HG02870 (cell line): ENCODE data around the gene TMEM95.
"Not testable (repeated sequence)": the region's sequence is repeated elsewhere in the genome, so short reads cannot be mapped to it uniquely, and the experiment has no call there.

ENCODE experiments used
- ATAC-seq: cut with Tn5 transposase; IDR thresholded peaks from one replicate; pipeline ENCODE4 v1.9.1; 2021; ENCODE audit warnings: mild to moderate bottlenecking, moderate library complexity; ENCODE audit not compliant: unreplicated experiment

Gene TMEM95

DNA sequence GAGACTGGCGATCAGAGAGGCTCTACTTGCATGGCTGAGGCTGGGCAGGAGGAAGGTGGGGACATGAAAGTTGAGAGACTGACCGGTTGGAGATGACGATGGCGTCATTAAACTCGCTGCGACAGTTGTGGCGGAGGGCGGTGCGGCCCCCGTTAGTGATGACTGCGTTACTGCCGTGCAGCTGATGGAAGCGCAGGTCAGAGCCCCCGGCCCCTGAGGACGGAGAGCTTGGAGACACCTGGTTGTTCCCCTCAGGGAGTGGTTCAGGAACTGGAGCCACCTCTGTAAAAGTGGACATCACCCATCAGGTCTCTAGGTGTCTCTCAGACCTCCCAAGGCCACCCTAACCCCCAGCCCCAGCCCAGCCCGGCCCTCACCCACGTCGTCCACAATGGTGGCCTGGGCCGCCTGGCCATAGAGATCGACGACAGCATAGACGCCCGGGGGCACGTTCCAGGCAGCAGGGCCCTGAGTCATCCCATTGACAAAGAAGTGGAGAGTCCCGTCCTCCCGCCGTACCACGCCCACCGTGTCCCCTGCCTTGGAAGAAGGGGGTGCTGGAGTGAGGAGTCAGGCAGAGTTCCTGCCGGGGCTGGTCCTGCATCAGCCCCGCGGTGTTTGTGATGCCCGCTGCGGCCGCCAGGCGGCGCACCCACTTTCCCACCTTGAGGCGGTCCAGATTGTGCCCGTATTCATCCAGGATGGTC lies 31.1 kb upstream of the TMEM95 start:
- no peak for ATAC-seq

DNA sequence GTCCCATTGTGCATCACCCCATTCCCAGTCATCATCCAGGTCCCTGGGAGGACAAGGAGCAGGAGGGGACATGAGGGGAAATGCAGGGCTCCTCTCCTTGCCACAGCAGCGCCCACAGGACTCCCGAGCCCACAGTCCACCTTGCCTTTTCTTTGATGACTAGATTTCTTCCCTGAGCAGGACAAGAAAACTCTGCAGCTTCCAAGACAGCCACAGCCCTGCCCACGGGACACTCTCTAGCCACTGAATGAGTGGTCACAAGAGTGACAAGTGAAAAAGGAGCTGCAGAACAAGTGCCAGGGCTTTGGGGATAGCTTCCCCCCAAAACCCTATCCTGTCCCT lies 30.5 kb upstream of the TMEM95 start:
- no peak for ATAC-seq

DNA sequence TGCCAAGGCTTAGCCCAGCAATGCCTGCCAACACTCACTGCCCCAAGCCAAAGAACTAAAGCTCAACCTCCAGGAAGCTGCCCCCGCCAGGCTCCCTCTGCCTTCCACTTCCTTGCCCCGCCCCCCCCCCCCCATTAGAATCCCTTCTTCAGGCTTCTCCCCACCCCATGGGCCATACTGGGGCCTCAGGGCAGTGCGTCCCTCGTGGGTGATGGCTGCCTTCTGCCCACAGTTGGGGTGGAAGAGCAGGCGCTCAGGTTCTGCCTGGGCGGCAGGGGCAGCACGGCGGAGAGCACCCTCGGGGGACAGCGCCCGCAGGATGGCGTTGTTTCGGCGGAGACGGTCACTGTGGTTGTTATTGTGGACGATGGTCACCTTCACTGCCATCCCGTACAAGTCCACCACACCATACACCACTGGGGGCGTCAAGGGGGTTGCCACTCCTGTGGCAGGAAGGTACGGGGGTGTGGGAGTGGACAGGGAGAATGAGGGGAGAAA lies 29.9 kb upstream of the TMEM95 start:
- ATAC-seq = no peak

DNA sequence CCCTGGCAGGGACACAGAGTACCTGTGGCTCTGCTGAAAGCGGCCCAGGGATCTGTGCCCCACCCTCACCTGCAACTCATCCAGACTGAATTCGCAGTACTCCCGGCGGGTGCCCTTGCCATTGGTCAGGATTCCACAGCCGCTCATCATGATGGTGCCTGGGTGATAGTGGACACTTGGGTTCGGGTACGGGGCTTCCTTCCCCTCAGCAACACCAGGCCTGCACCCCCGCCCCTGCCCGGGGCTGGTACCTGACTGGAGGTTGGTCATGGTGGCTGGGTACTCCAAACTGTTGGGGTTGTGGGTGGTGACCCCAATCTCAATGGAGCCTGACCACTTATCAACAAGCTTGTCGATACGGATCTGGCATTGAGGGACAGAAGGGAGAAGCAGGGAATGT lies 28.8 kb upstream of the TMEM95 start:
- no peak for ATAC-seq

DNA sequence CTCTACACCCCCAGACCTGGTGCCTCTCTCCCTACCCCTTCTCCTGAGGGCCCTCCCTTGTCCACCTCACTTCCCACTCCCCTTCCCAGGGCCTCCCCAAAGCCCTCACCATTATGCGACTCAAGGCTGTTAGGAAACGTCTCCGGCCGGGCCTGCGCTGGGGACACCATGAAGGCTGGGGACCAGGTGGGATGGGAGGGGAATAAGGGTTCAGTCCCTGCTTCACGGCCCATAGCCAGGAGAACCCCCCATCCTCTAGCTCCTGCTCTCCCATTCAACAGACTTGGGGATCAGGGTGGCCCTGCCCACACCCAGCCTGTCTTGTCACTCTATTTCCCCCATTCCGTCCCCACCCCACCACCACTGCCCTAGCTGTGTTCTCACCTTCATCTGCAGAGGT lies 27.9 kb upstream of the TMEM95 start:
- no peak for ATAC-seq

DNA sequence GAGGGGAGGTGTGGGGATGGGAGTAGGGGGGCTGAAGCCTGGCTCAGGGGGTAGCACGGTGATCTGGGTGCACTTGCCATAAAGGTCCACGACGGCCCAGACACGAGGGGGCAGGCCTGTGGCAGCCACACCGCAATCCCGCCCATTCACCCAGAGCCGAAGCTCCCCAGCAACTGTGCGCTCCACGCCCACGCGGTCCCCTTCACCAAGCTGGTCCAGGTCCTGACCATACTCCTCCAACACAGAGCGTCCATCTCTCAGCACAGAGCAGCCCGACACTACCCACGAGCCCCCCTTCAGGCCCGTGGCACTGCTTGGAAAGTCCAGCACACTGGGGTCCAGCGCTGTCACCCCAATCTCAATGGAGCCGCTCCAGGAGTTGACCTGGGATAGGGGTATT lies 27.5 kb upstream of the TMEM95 start:
- ATAC-seq = no peak

DNA sequence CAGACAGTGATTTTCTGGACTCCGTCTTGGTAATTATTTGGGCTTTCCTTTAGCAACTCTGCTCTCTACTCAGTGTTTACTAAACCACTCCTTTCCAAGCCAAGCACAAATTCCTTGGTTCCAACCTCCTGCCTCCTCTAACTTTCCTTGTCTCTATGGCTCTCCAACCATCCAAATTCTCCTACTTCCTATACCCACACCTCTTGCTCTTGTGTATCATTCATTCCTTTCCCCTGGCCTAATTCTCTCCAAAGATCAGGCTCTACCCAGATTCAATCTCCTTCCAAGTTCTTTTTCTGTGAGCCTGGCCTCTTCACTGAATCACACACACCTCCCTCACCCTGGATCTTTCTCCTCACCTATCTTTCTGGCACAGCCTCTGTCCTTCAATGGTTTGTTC lies 26.9 kb upstream of the TMEM95 start:
- ATAC-seq = no peak

DNA sequence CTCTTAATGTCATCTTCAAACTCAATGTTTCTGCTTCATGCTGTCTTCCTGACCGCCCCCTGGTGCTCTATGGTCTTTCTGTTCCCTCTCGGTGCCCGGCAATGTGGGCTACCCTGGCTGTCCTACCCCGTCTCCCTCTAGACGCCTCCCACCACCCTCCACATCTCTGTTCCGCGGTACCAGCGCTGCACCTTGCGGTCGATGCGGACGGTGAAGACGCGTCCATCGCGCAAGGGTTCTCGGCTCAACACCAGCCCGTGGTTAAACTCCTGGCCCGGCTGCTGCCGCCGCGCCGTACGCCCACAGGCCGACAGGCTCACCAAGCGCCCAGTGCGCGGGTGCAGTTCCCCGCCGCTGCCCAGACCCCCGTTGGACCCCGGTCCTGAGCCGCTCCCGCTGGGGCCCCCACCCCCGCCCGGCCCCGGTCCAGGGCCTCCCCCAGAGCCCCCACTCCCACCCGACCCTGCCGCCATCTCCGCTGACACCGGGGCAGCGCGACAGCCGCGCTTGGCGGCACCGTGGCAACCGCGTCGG lies 26.0 kb upstream of the TMEM95 start, which contains the start of gene NEURL4:
NEURL4 (minus strand) TSS at position 496 of the 534 bp plus-strand sequence; CDS start at position 473, 23 bp downstream.
- peak; percentile 7 for ATAC-seq

DNA sequence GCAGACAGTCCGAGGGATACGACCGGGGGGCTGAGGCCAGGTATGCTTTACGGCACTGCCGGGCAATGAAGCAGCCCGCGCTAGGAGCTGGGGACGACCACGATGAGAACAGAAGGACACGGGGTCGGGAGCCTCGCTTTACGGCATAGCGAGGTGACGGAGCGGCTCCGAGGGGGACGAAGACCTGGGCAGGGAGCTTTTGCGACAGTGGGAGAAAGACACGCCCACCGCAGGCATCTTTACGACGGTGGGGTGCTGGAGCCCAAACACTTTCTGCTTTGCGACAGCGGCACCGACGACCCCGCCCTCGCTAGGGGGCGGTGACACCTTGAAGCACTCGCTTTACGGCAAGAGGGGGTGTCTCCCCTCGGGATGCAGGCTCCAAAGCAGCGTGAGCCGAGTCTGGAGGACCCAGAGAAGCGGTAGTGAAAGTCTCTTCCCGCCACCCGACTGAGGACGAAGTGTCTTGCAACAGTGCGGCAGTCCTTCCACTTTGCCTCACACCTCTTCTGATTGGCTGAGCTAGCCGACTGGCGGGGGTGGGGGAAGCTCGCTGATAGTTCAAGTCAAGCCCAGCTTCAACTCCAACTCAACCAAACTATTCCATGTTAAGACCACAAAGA lies 25.5 kb upstream of the TMEM95 start:
- peak; percentile 62 for ATAC-seq

DNA sequence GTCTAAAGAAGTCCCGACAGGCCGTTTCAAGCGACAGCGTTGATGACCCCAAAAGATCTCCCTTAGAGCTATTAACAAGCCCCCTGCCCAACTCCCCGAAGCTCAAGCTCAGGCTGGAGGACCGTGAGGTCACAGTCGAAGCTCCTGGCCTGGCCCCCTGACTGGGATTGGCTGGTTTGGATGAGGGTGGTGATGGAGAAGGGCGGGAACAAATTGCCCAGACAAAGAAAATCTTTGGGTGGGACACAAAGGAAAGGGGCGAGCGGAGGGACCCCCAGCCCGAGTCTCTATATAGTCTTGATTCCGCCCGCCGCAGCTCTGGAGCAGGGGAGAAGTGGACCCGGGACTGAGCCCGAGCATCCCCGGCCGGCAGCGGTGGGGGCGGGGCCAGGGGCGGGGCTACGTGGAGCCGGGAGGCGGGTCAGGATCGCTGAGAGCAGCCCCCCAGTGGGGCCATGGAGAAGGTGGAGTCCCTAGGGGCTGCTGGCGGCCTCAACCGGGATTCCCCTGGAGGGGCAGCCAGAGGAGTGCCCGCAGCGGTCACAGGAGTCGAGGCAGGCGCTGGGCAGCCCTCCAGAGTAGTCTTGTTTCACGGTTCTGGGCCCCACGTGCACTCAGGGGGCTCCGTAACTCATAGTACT lies 24.8 kb upstream of the TMEM95 start:
- ATAC-seq = peak; percentile 34

DNA sequence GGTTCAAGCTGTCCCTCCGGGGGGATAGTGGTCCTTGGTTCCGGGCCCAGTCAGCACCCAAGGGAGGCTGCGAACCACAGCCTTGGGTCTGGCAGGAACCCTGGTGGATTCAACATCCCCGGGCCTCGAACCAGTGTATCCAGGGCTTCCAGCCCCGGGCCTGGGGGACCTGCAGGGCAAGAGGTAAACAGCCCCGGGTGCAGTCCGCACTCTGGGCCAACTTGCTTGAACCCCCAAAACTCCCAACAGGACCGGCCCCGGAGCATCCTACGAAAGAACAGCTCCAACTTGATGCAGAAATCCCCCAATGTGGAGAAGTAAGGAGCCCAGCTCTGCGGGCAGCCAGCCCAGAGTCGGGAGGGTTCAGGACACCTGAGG lies 24.3 kb upstream of the TMEM95 start:
- ATAC-seq = no peak

DNA sequence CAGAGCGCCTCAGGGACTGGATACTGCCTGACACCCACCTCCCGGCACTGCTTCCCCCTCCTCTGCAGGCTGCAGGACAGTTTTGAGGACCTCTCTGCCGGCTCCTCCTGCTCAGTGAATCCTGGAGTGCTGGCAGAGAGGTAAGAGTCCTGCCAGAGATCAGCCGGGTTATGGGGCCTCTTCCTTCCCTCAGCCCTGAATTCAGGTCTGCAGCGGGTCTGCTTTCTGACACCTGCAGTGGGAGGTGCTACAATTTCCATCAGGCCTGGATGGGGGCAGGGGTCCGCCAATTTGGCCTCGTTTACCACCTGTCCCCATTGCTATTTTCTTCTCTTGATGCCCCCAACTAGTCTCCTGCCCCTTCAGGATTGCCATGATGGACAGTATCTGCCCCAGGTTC lies 22.8 kb upstream of the TMEM95 start:
- no peak for ATAC-seq

DNA sequence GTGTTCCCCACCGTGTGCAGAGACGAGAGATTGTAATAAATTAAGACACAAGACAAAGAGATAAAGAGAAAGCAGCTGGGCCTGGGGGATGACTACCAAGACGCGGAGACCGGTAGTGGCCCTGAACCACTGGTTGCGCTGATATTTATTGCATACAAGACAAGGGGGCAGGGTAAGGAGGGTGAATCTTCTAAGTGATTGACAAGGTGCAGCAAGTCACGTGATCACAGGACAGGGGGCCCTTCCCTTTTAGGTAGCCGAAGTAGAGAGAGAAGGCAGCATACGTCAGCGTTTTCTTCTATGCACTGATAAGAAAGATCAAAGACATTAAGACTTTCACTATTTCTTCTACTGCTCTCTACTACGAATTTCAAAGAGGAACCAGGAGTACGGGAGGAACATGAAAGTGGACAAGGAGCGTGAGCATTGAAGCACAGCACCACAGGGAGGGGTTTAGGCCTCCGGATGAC lies 22.3 kb upstream of the TMEM95 start:
- not testable (repeated sequence) for ATAC-seq

DNA sequence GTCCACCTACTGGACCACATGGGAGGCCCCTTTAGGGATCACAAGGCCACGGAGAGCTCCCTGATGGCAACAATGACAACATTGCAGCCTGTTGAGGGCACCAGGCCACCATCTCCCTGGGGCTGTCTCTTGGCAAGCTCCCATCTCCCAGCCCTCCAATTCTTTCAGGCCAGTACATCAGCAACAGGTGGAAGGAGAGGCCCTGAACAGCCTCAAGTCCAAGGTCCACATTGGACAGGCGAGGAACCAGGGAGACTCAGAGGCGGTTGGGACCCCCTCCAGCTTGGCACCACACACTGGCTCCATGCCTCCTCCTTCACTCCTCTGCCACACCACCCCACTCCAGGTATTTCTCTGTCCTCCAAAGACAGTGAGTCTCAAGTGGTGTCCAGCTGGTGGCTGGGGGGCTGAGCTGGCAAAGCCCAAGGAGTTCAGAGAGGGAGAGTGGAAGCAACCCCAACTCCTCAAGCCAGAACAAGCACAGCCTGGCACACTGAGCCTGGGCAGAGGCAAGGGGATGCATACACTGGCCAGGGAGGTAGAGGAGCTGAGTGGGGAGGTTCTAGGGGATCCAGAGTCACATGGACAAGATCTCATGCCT lies 19.9 kb upstream of the TMEM95 start:
- ATAC-seq = no peak

DNA sequence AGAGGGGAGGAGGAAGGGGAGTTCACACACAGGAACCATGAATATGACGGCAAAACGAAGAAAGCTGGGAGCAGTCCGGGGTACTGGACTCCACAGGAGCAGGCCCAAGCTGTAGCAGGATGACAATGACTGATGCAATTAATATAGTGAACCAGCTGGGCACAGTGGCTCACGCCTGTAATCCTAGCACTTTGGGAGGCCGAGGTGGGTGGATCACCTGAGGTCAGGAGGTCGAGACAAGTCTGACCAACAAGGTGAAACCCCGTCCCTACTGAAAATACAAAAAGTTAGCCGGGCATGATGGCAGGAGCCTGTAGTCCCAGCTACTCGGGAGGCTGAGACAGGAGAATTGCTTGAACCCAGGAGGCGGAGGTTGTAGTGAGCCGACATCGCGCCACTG lies 19.2 kb upstream of the TMEM95 start:
- ATAC-seq = not testable (repeated sequence)

DNA sequence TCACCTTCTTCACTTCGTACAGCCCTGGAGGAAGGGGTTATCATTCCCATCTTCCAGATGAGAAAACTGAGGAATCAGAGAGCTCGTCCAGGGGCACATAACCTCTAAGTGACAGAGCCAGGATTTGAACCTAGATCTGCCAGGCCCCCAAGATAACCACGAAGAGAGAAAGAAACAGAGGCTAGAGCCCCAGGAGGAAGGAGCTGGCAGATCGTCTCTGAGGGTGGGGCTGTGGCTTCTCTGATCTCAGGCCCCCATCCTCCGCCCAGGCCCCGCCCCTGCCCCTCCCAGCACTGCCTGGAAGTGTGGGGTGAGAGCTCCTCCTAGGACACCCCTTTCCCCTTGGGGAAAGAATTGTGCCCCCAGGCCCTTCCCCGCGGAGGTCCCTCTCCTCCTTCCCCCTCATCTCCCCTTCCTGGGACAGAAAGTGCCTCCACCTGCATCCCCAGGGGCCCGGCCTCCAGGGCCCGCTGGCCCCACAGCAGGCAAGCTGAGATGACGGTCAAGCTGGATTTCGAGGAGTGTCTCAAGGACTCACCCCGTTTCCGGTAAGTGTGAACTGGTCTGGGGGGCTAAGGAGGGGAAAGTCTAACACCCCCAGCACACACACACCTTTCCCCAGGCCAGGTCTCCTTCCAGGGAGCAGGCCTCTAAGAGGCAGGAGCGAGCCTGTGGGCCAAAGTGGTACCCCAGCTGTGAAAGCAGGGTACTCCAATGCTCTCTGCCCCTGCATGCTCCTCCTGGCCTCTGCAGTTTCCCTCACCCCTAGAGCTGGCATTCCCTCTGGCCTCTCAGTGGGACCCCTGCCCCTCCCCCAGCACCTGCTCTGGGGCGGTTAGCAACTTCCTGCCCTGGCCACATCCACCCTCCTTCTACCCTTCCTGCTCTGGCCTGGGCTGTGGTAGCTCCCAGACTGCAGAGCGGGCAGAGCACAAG lies 18.4 kb upstream of the TMEM95 start, which contains the start of gene ACAP1:
ACAP1 (plus strand) TSS at position 290 of the 936 bp plus-strand sequence; CDS start at position 496, 206 bp downstream.
- ATAC-seq = no peak

DNA sequence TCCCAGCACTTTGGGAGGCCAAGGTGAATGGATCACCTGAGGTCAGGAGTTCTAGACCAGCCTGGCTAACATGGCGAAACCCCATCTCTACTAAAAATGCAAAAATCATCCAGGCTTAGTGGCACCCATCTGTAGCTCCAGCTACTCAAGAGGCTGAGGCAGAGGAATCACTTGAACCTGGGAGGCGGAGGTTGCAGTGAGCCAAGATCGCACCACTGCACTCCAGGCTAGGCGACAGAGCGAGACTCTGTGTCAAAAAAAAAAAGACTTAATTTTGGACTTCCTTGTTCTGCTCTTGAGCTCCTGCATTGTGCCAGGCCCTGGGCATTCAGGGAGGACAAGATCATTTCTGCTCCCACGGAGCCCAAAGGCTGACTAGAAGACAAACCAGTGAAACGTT lies 17.4 kb upstream of the TMEM95 start:
- not testable (repeated sequence) for ATAC-seq

DNA sequence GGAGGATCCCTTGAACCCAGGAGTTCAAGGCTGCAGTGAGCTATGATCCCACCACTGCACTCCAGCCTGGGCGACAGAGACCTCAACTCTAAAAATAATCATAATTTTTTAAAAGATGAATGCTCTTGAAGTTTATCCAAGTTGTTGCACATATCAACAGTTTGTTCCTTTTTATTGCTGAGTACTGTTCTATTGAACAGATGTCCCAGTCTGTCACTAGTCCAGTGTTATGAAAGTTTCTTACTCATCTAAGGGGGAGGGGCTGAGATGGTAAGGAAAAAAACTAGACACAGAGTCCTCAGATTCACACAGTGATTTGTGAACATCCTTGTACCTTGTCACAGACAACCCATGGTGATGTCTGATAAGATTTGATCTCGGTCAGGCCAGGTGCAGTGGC lies 14.8 kb upstream of the TMEM95 start:
- ATAC-seq = no peak

DNA sequence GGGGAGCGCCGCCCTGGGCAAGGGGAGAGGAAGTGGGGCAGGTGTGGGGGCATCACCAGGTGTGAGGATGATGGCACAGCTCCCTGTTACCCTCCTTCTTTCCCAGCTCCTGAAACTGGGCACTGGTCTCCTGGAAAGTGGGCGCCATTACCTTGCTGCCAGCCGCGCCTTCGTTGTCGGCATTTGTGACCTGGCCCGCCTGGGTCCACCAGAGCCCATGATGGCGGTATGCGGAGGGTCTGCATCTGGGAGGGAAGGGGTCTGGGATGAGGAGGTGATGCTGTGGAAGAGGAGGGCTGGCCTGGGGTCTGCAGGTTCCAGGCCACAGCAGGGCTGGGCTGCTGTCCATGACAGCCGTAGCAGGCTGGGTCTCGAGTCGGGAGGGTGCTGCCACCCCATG lies 13.1 kb upstream of the TMEM95 start:
- ATAC-seq = no peak

DNA sequence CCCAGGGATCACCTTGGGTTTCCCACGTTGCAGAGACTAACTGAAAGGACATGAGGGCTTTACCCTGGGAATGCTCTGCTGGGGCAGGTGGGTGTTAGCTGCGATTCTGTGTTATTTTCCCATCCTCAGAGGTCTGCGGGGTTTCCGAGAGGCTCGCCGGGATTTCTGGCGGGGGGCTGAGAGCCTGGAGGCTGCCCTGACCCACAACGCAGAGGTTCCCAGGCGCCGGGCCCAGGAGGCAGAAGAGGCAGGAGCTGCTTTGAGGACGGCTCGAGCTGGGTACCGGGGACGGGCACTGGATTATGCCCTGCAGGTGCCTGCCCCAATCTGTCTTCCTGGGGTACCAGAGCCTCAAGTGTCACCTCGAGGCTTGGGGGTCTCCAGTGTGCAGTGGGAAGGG lies 11.7 kb upstream of the TMEM95 start:
- ATAC-seq = no peak
